ENCODE data around the gene CEP72. TPM values are rescaled to one million over a fixed set of nuclear protein-coding genes. Genes with fewer than 3 reads are reported as not detected.

Gene CEP72
- polyA plus RNA-seq, 1 of the 3 experiments (the other 2 are of a cell fraction), result 4.4 TPM

GRCh38 chr5:675111-675870 lies 63.2 kb downstream of the CEP72 start:
- POLR2A ChIA-PET, result no interaction called here

More at GRCh38 chr5:675111-675870, 63.2 kb downstream of the CEP72 start:
- H3K27ac ChIP-seq (ENCODE audit: low read depth in 2 of 2, low read length in 1 of 2), result no peak overlapping the region
- 0 out of 2 replicates have a peak, but pooled peaks cover 3% of the 10 kb centered on the region for H4K20me1 ChIP-seq (ENCODE audit: insufficient read depth)
- no peaks in the 10 kb centered on the region for H3K9me2 ChIP-seq
- H3F3A ChIP-seq (replicated peaks; ENCODE audit: insufficient read depth), result no peaks in the 10 kb centered on the region
- H3K9ac ChIP-seq, result no peak overlapping the region
- H3K9me3 ChIP-seq, result no peaks in the 10 kb centered on the region
- H3K79me2 ChIP-seq (ENCODE audit: insufficient read depth), result no peaks in the 10 kb centered on the region
- DNase-seq, result no peak
- TF ChIP-seq EP300 (IDR thresholded peaks at IDR 0.05; ENCODE audit: borderline replicate concordance in 1 of 2, low read depth in 1 of 2, low read length in 1 of 2) (no peak), IRF3 (IDR thresholded peaks at IDR 0.05; ENCODE audit: low read depth, low read length) (no peak), CTCF (IDR thresholded peaks at IDR 0.05) (no peak), GABPA (IDR thresholded peaks at IDR 0.05; ENCODE audit: low read depth) (no peak), ELF1 (IDR thresholded peaks at IDR 0.05) (no peak), USF2 (IDR thresholded peaks at IDR 0.05; ENCODE audit: borderline replicate concordance, low read depth, low read length) (no peak), TEAD4 (IDR thresholded peaks at IDR 0.05; ENCODE audit: borderline replicate concordance, insufficient read depth) (no peak), NRF1 (IDR thresholded peaks at IDR 0.05; ENCODE audit: low read depth, low read length) (no peak), POLR2AphosphoS5 (IDR thresholded peaks at IDR 0.05; ENCODE audit: low read depth, low read length) (no peak), REST (IDR thresholded peaks at IDR 0.05; ENCODE audit: low read depth, low read length) (no peak), EZH2phosphoT487 (IDR thresholded peaks at IDR 0.05; ENCODE audit: borderline replicate concordance, low read depth) (no peak), FOSL2 (IDR thresholded peaks at IDR 0.05; ENCODE audit: borderline replicate concordance, low read depth) (no peak), MXI1 (IDR thresholded peaks at IDR 0.05; ENCODE audit: low read depth, low read length) (no peak), RXRA (IDR thresholded peaks at IDR 0.05; ENCODE audit: borderline replicate concordance, low read depth) (no peak), RAD21 (IDR thresholded peaks at IDR 0.05; ENCODE audit: low read length) (no peak), GATA2 (CRISPR knock-in tag; IDR thresholded peaks at IDR 0.05) (no peak), ZBTB33 (IDR thresholded peaks at IDR 0.05; ENCODE audit: borderline replicate concordance, low read depth) (no peak), SIN3A (IDR thresholded peaks at IDR 0.05; ENCODE audit: borderline replicate concordance, low read depth, low read length) (no peak), SMC3 (IDR thresholded peaks at IDR 0.05; ENCODE audit: low read depth, low read length) (no peak), TAF1 (IDR thresholded peaks at IDR 0.05; ENCODE audit: borderline replicate concordance, low read depth, low read length) (no peak)
- no peak overlapping the region for H3K4me2 ChIP-seq
- CTCF ChIA-PET, result interaction anchor here (1.7 to 7.2 kb wide), 2 partner anchors 228 kb away, joined by 4 to 88 read pairs; no protein-coding TSS in a partner anchor
- H3K36me3 ChIP-seq (replicated peaks in 1 of 2; ENCODE audit: control insufficient read depth in 1 of 2, insufficient read depth in 2 of 2, low read length in 1 of 2), result no peaks in the 10 kb centered on the region
- H3K4me3 ChIP-seq (ENCODE audit: low read depth in 2 of 2, low read length in 1 of 2), result no peak overlapping the region
- H2AFZ ChIP-seq (ENCODE audit: low read depth), result no peak overlapping the region
- 79% methylated on average over 14 of the region's 20 CpGs for WGBS (ENCODE audit: low lambda C conversion rate)
- H3K4me1 ChIP-seq (ENCODE audit: control insufficient read depth in 1 of 2, insufficient read depth in 2 of 2, low read depth in 1 of 2, low read length in 1 of 2), result peaks cover 12 to 23% of the 10 kb centered on the region in 2 experiments; a peak in 2 of 4 replicates
- no peaks in the 10 kb centered on the region for H3K27me3 ChIP-seq (ENCODE audit: insufficient read depth)

All from SK-N-SH (cell line).